A673 (cell line): Measurements from ENCODE around the gene ARHGEF40.

ENCODE experiments used
- CTCF ChIP-seq: fragments of 300-800, 200-600 bp; sonication (generic); conservative IDR thresholded peaks from 2 replicates; pipeline ENCODE4 v1.5.1; 2017; ENCODE audit warnings: low read depth, mild to moderate bottlenecking, antibody characterized with exemption, low read length, moderate library complexity, mixed read lengths
- EZH2 ChIP-seq: fragments of 200-600 bp; sonication (generic); IDR thresholded peaks from 2 replicates; pipeline ENCODE4 v1.6.1; 2017; ENCODE audit warnings: borderline replicate concordance, low read depth, mild to moderate bottlenecking, mixed read lengths, antibody characterized with exemption, low read length; ENCODE audit not compliant: poor library complexity, severe bottlenecking

- TF ChIP-seq EZH2: no peak
- TF ChIP-seq CTCF: no peak
These were observed 36.0 kb downstream of the ARHGEF40 start for GRCh38 chr14:21106176-21106497.
